Vagina (tissue), 2 donors: ENCODE results near the gene SPANXC. TPM values are rescaled to one million over a fixed set of nuclear protein-coding genes. Genes with fewer than 3 reads are reported as not detected.
"Not testable (repeated sequence)": the region's sequence is repeated elsewhere in the genome, so short reads cannot be mapped to it uniquely, and the experiment has no call there.

Source experiments
- DNase-seq, 2 donors: peaks; one replicate each; pipeline ENCODE4 v3.0.0-alpha.2; 2017; ENCODE audit errors: extremely low spot score in 2 of 2
- H3K27ac ChIP-seq: fragments of 200-600 bp; sonication (generic); one replicate; pipeline ENCODE4 v1.5.1; 2019
- H3K27me3 ChIP-seq: fragments of 200-600 bp; sonication (generic); one replicate; pipeline ENCODE4 v1.5.1; 2019
- H3K36me3 ChIP-seq, 2 donors: fragments of 200-600 bp; sonication (generic); one replicate each; pipeline ENCODE4 v1.5.1; 2017 to 2019
- H3K4me1 ChIP-seq: fragments of 200-600 bp; sonication (generic); one replicate; pipeline ENCODE4 v1.5.1; 2019
- H3K4me3 ChIP-seq, 2 donors: fragments of 200-600 bp; sonication (generic); 1 replicate in 1 of 2; 2 replicates in 1 of 2; pipeline ENCODE4 v1.5.1; 2016 to 2019
- H3K9me3 ChIP-seq: fragments of 200-600 bp; sonication (generic); one replicate; pipeline ENCODE4 v1.5.1; 2019
- POLR2A ChIP-seq, 2 donors: fragments of 450-650 bp; IDR thresholded peaks; one replicate each; pipeline ENCODE4 v1.6.1; 2017; ENCODE audit warnings: antibody characterized with exemption in 2 of 2, mild to moderate bottlenecking in 2 of 2, moderate library complexity in 2 of 2
- POLR2AphosphoS5 ChIP-seq, 2 donors: sonication (generic); formaldehyde crosslinking; IDR thresholded peaks; one replicate each; pipeline ENCODE4 v1.9.0; 2017; ENCODE audit warnings: antibody characterized with exemption in 2 of 2, mild to moderate bottlenecking in 2 of 2, low read depth in 1 of 2; ENCODE audit not compliant: insufficient read depth in 1 of 2
- intact Hi-C: fragments of 100-400 bp; cut with DNase I; formaldehyde crosslinking; loops from one replicate; pipeline ENCODE4 v1.15.1; 2023
- total RNA-seq: library from RNA; depleted of rRNA; stranded (reverse); fragments of >200 nt; gene quantifications from one replicate; pipeline ENCODE4 v1.2.3, GENCODE V29; 2016
- TF ChIP-seq, protein P1 (sequence below), 3 experiments: fragments of 450-650 bp in 2 of 3; fragments of 200-600 bp in 1 of 3; sonication (generic) in 1 of 3; IDR thresholded peaks; one replicate each; pipeline ENCODE4 v1.5.1; 2017 to 2019; ENCODE audit warnings: antibody characterized with exemption in 3 of 3, mild to moderate bottlenecking in 2 of 3, moderate library complexity in 2 of 3

The SPANXC gene, protein sequence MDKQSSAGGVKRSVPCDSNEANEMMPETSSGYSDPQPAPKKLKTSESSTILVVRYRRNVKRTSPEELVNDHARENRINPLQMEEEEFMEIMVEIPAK
- not detected for total RNA-seq

DNA sequence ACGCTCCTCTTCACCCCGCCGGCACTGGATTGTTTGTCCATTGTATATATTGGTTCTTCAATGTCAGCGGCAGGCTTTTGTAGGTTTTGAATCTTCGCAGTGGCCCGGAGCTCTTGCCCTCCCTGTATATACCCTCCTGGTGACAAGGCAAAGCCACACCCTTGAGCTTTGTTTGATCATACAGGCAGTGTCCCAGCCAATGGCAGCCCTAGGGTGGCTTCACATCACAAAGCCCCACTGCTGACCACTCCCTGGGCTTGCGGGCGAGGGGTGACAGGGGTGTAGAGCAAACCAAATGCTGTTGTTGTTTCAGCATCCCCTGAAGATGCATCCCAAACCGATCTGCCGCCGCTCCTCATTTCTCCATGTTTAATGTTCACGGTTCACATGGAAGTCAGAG is at the start of gene SPANXC:
Gene SPANXC (minus strand): TSS at position 101 of the 400 bp plus-strand sequence. CDS start 60 bp downstream, at position 41.
- H3K9me3 ChIP-seq, H3K4me1 ChIP-seq, intact Hi-C loops, H3K27me3 ChIP-seq, DNase-seq, H3K36me3 ChIP-seq, H3K4me3 ChIP-seq, H3K27ac ChIP-seq: not testable (repeated sequence)

DNA sequence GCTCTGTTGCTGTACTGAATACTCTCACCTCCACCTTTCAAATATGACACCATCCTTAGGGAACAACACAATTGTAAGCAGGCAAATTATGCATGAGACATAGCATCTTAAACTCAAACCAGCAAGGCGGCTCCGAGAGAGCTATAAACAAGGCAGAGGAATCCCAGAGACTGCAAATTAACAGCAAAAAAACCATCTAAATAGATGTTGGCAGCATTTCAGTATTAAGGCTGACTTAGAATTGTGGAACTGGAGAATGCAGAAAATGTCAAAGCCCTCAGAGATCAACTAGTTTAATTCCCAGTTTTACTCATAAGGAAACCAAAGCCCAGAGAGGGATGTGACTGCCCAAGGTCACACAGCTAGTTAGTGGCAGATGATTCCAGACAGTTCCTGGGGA is 37.2 kb upstream of the SPANXC start:
- no peaks in the 10 kb centered on the region for H3K36me3 ChIP-seq
- TF ChIP-seq, protein P1, sequence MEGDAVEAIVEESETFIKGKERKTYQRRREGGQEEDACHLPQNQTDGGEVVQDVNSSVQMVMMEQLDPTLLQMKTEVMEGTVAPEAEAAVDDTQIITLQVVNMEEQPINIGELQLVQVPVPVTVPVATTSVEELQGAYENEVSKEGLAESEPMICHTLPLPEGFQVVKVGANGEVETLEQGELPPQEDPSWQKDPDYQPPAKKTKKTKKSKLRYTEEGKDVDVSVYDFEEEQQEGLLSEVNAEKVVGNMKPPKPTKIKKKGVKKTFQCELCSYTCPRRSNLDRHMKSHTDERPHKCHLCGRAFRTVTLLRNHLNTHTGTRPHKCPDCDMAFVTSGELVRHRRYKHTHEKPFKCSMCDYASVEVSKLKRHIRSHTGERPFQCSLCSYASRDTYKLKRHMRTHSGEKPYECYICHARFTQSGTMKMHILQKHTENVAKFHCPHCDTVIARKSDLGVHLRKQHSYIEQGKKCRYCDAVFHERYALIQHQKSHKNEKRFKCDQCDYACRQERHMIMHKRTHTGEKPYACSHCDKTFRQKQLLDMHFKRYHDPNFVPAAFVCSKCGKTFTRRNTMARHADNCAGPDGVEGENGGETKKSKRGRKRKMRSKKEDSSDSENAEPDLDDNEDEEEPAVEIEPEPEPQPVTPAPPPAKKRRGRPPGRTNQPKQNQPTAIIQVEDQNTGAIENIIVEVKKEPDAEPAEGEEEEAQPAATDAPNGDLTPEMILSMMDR (IDR thresholded peaks at IDR 0.05), result no peak
- TF ChIP-seq POLR2A (IDR thresholded peaks at IDR 0.05) (no peak), POLR2AphosphoS5 (IDR thresholded peaks at IDR 0.05; ENCODE audit: insufficient read depth in 1 of 2, low read depth in 1 of 2) (no peak)
- no peak overlapping the region for H3K4me3 ChIP-seq
- no peaks in the 10 kb centered on the region for H3K4me1 ChIP-seq
- intact Hi-C loops, result no loop called here
- no peaks in the 10 kb centered on the region for H3K27me3 ChIP-seq
- no peak overlapping the region for H3K27ac ChIP-seq
- DNase-seq, result no peak
- H3K9me3 ChIP-seq, result no peaks in the 10 kb centered on the region

DNA sequence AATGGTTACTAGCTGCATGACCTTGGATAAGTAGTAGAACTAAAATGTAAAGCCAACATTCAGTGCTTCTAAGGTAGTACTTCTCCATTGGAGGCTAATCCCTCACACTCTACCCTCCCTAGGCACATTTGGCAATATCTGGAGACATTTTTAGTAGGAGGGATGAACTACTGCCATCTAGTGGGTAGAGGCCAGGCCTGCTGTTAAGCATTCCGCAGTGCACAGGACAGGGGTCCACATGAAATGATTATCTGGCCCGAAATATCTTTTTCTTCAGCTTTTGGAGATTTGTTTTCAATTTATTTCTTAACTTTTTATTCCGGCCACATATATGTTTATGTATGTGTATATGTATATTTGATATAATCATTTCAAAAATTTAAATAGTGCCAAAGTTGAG is 36.0 kb upstream of the SPANXC start:
- H3K36me3 ChIP-seq, result no peaks in the 10 kb centered on the region
- no peaks in the 10 kb centered on the region for H3K4me1 ChIP-seq
- no peaks in the 10 kb centered on the region for H3K9me3 ChIP-seq
- no peak overlapping the region for H3K4me3 ChIP-seq
- DNase-seq, result no peak
- TF ChIP-seq POLR2A (IDR thresholded peaks at IDR 0.05) (no peak), POLR2AphosphoS5 (IDR thresholded peaks at IDR 0.05; ENCODE audit: insufficient read depth in 1 of 2, low read depth in 1 of 2) (no peak)
- TF ChIP-seq, protein P1 (IDR thresholded peaks at IDR 0.05), result peak in 1 of 3 experiments; percentile 4
- no peaks in the 10 kb centered on the region for H3K27me3 ChIP-seq
- no peak overlapping the region for H3K27ac ChIP-seq
- intact Hi-C loops, result no loop called here

DNA sequence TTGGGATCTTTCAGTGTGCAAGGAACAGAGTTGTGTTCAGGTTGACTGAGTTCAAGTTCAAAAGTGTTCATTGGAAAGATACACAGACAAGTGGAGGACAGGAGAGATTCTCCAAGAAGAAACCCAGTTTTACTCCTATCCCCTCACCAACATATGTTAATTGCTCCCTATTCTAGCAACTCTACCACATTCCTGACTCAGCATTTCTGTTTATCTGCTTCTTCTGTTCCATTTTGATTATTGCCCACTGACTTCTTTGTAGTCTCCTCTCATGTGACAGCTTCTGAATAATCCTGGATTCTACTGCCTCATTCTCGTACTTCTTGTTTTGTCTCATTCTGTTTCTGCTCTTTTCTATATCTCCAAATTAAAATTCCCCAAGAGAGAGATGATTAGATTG is 15.8 kb upstream of the SPANXC start:
- Histone ChIP-seq H3K27me3 (no peaks in the 10 kb centered on the region), H3K27ac (no peak overlapping the region), H3K9me3 (no peaks in the 10 kb centered on the region), H3K36me3 (no peaks in the 10 kb centered on the region), H3K4me1 (no peaks in the 10 kb centered on the region), H3K4me3 (no peak overlapping the region)
- no peak for DNase-seq
- TF ChIP-seq POLR2A (IDR thresholded peaks at IDR 0.05) (no peak), POLR2AphosphoS5 (IDR thresholded peaks at IDR 0.05; ENCODE audit: insufficient read depth in 1 of 2, low read depth in 1 of 2) (no peak)
- TF ChIP-seq, protein P1 (IDR thresholded peaks at IDR 0.05), result no peak
- intact Hi-C loops, result no loop called here

DNA sequence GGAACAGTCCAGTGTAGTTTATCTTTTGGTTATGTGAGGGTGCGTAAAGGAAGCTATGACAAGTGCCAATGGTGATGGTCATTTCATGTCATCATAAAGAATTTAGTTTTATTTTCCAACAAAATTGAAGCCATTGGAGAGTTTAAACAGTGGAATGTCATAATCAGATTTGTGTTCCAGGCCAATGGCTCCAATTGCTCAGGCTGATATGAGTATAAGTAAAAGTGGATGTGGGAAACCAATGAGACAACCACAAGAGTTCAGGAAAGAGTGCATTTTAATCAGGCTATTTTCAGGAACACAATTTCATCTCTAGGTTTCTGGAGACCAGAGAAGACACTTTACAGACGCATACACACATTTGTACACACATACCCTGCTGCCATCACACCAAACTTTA is 20.7 kb downstream of the SPANXC start:
- TF ChIP-seq, protein P1 (IDR thresholded peaks at IDR 0.05), result no peak
- TF ChIP-seq POLR2A (IDR thresholded peaks at IDR 0.05) (no peak), POLR2AphosphoS5 (IDR thresholded peaks at IDR 0.05; ENCODE audit: insufficient read depth in 1 of 2, low read depth in 1 of 2) (no peak)
- Histone ChIP-seq H3K27me3 (no peaks in the 10 kb centered on the region), H3K9me3 (no peaks in the 10 kb centered on the region), H3K36me3 (no peaks in the 10 kb centered on the region), H3K4me1 (no peaks in the 10 kb centered on the region), H3K4me3 (no peak overlapping the region), H3K27ac (no peak overlapping the region)
- no peak for DNase-seq
- intact Hi-C loops, result no loop called here
